HCT116 (cell line): ENCODE results near the gene MYH10. TPM values are rescaled to one million over a fixed set of nuclear protein-coding genes. Genes with fewer than 3 reads are reported as not detected.

ENCODE experiments used
- ATAC-seq: fragments of 200-7000 bp; cut with Tn5 transposase; 2 replicates; pipeline ENCODE4 v1.9.1; 2020; ENCODE audit warnings: mild to moderate bottlenecking, moderate library complexity
- BruUV-seq: library from RNA; stranded (reverse); fragments of 400-500 nt; replicated peaks from 2 replicates; lab custom pipeline; 2021; lab: Mats Ljungman, UMichigan
- CTCF ChIA-PET: fragments of 300-600 bp; sonication (Branson Sonifier 250); formaldehyde crosslinking; loops from one replicate; lab custom pipeline; 2021; ENCODE audit warnings: antibody characterized with exemption; lab: Charles Lee
- POLR2A ChIA-PET: fragments of 300-600, 350-600 bp; sonication (Branson Sonifier 250); formaldehyde crosslinking; loops from one replicate; lab custom pipeline; 2021; ENCODE audit warnings: antibody characterized with exemption; lab: Charles Lee
- RAD21 ChIA-PET, 2 experiments: fragments of 300-600 bp; sonication (Branson Sonifier 250); formaldehyde crosslinking; loops; one replicate each; lab custom pipeline; 2023; ENCODE audit warnings: low total read pairs in 2 of 2; ENCODE audit not compliant: uncharacterized antibody in 2 of 2, unreplicated experiment in 2 of 2, low non-redundant PET in 1 of 2; lab: Charles Lee
- DNase-seq: peaks from one replicate; pipeline ENCODE4 v3.0.0-alpha.2; 2010; ENCODE audit warnings: low read depth, low spot score
- H2AFZ ChIP-seq: fragments of 200-600 bp; shearing (Covaris generic), sonication (generic); 2 replicates; pipeline ENCODE4 v1.6.1; 2017; ENCODE audit warnings: low read depth, mixed run types, mixed read lengths, antibody characterized with exemption, low read length; ENCODE audit not compliant: poor library complexity, severe bottlenecking
- H3K27ac ChIP-seq: 2 replicates; pipeline ENCODE4 v1.5.1; 2012; ENCODE audit warnings: low read depth, low read length
- H3K27me3 ChIP-seq: fragments of 200-600 bp; sonication (generic); 2 replicates; pipeline ENCODE4 v1.6.1; 2016; ENCODE audit warnings: mixed run types, low read length, mixed read lengths; ENCODE audit not compliant: insufficient read depth
- H3K36me3 ChIP-seq, 2 experiments: fragments of 200-500 bp in 1 of 2; fragments of 200-600 bp in 1 of 2; sonication (Bioruptor generic) in 1 of 2; sonication (generic) in 1 of 2; 2 replicates each; pipeline versions ENCODE4 v1.5.1 to v1.6.1; 2014 to 2016; ENCODE audit warnings: low read length in 2 of 2, inconsistent platforms in 1 of 2, mixed read lengths in 1 of 2, mixed run types in 1 of 2; ENCODE audit not compliant: insufficient read depth in 2 of 2, control insufficient read depth in 1 of 2
- H3K4me1 ChIP-seq, 2 experiments: fragments of 200-600 bp in 1 of 2; sonication (generic) in 1 of 2; 2 replicates each; pipeline versions ENCODE4 v1.5.1 to v1.6.1; 2012 to 2017; ENCODE audit warnings: low read length in 2 of 2, inconsistent platforms in 1 of 2, mild to moderate bottlenecking in 1 of 2, mixed read lengths in 1 of 2, mixed run types in 1 of 2, moderate library complexity in 1 of 2; ENCODE audit not compliant: insufficient read depth in 2 of 2, control insufficient read depth in 1 of 2
- H3K4me2 ChIP-seq: fragments of 200-600 bp; sonication (generic); 2 replicates; pipeline ENCODE4 v1.6.1; 2017; ENCODE audit warnings: mixed run types, low read length, mixed read lengths
- H3K4me3 ChIP-seq, 2 experiments: fragments of 200-600 bp in 1 of 2; sonication (generic) in 1 of 2; replicated peaks in 1 of 2; 2 replicates each; pipeline ENCODE4 v1.5.1; 2011 to 2016; ENCODE audit warnings: low read length in 2 of 2, control low read depth in 1 of 2, low read depth in 1 of 2, mild to moderate bottlenecking in 1 of 2, mixed read lengths in 1 of 2, mixed run types in 1 of 2
- H3K79me2 ChIP-seq: fragments of 200-600 bp; sonication (generic); 2 replicates; pipeline ENCODE4 v1.6.1; 2017; ENCODE audit warnings: mild to moderate bottlenecking, mixed run types, low read length, moderate library complexity, mixed read lengths; ENCODE audit not compliant: insufficient read depth
- H3K9ac ChIP-seq: fragments of 200-600 bp; sonication (generic); 2 replicates; pipeline ENCODE4 v1.6.1; 2016; ENCODE audit warnings: low read length, mixed read lengths
- H3K9me2 ChIP-seq: fragments of 200-600 bp; sonication (generic), shearing (Covaris generic); 2 replicates; pipeline ENCODE4 v1.6.1; 2017; ENCODE audit warnings: mixed run types, mild to moderate bottlenecking, moderate library complexity; ENCODE audit not compliant: insufficient read depth
- H3K9me3 ChIP-seq, 2 experiments: fragments of 200-500 bp in 1 of 2; fragments of 200-600 bp in 1 of 2; sonication (Bioruptor generic) in 1 of 2; sonication (generic) in 1 of 2; 2 replicates each; pipeline ENCODE4 v1.6.1; 2014 to 2017; ENCODE audit warnings: low read length in 2 of 2, mixed read lengths in 2 of 2, inconsistent platforms in 1 of 2, low read depth in 1 of 2, mild to moderate bottlenecking in 1 of 2, mixed run types in 1 of 2, moderate library complexity in 1 of 2; ENCODE audit not compliant: control insufficient read depth in 1 of 2, insufficient read depth in 1 of 2
- H4K20me1 ChIP-seq: fragments of 200-600 bp; sonication (generic), shearing (Covaris generic); 2 replicates; pipeline ENCODE4 v1.6.1; 2017; ENCODE audit warnings: mixed run types, mild to moderate bottlenecking, moderate library complexity; ENCODE audit not compliant: insufficient read depth
- CBX3 ChIP-seq: IDR thresholded peaks from 2 replicates; pipeline ENCODE4 v1.6.1; 2012; ENCODE audit warnings: low read depth
- CEBPB ChIP-seq: IDR thresholded peaks from 2 replicates; pipeline ENCODE4 v1.6.1; 2012; ENCODE audit warnings: low read depth
- ELF1 ChIP-seq: IDR thresholded peaks from 2 replicates; pipeline ENCODE4 v1.6.1; 2012; ENCODE audit warnings: low read depth, borderline replicate concordance
- EZH2 ChIP-seq: fragments of 200-600 bp; sonication (generic); IDR thresholded peaks from 2 replicates; pipeline ENCODE4 v1.6.1; 2017; ENCODE audit warnings: antibody characterized with exemption, mixed run types
- FOSL1 ChIP-seq: IDR thresholded peaks from 2 replicates; pipeline ENCODE4 v1.6.1; 2012; ENCODE audit warnings: low read depth
- SIN3A ChIP-seq: IDR thresholded peaks from 2 replicates; pipeline ENCODE4 v1.6.1; 2012; ENCODE audit warnings: low read depth
- SRF ChIP-seq: IDR thresholded peaks from 2 replicates; pipeline ENCODE4 v1.6.1; 2012; ENCODE audit warnings: low read depth
- ZBTB33 ChIP-seq: IDR thresholded peaks from 2 replicates; pipeline ENCODE4 v1.6.1; 2011; ENCODE audit warnings: mild to moderate bottlenecking, low read length, moderate library complexity; ENCODE audit not compliant: insufficient replicate concordance; ENCODE audit errors: extremely low read depth
- ZNF274 ChIP-seq: fragments of 200-500 bp; sonication (Bioruptor generic); IDR thresholded peaks from 2 replicates; pipeline ENCODE4 v1.6.1; 2014; ENCODE audit warnings: mild to moderate bottlenecking, low read depth, low read length, inconsistent platforms
- intact Hi-C: fragments of 100-400 bp; cut with micrococcal nuclease; formaldehyde crosslinking; loops from 2 replicates; pipeline ENCODE4 v1.10.0; 2022
- total RNA-seq: library from RNA; stranded (reverse); gene quantifications from one replicate; pipeline ENCODE4 v1.2.1, GENCODE V29; 2021; ENCODE audit not compliant: unreplicated experiment

MYH10 gene
- total RNA-seq, 1 experiment from 2014 or later, result 39.2 TPM

- H3K27ac ChIP-seq, result no peak overlapping the region
- TF ChIP-seq ZBTB33 (no peak), EZH2 (no peak), SIN3A (no peak), ELF1 (no peak), CEBPB (no peak), FOSL1 (no peak), ZNF274 (no peak), SRF (no peak), CBX3 (no peak)
- H3K27me3 ChIP-seq, result no peaks in the 10 kb centered on the region
- no peaks in the 10 kb centered on the region for H3K9me3 ChIP-seq
- H2AFZ ChIP-seq, result no peak overlapping the region
- H3K4me3 ChIP-seq, result no peak overlapping the region
- H3K9me2 ChIP-seq, result no peaks in the 10 kb centered on the region
- no peak overlapping the region for H3K4me2 ChIP-seq
- ChIA-PET CTCF (no interaction called here), POLR2A (no interaction called here), RAD21 (no interaction called here)
- H3K9ac ChIP-seq, result no peak overlapping the region
- intact Hi-C loops, result no loop called here
- H3K4me1 ChIP-seq, result no peaks in the 10 kb centered on the region
- H3K79me2 ChIP-seq, result no peaks in the 10 kb centered on the region
- H3K36me3 ChIP-seq, result no peaks in the 10 kb centered on the region
- DNase-seq (no peak), ATAC-seq (no peak)
- H4K20me1 ChIP-seq, result no peaks in the 10 kb centered on the region
- no TSS peak for BruUV-seq
These were observed 44.8 kb upstream of the MYH10 start for GRCh38 chr17:8675306-8675705.
